DMS153 treated with DMSO at 0.1 percent for 48 hours (cell line): ENCODE data around the gene WASF3.

Source experiments
- DNase-seq: peaks from one replicate; lab custom pipeline; 2025; ENCODE audit not compliant: unreplicated experiment; lab: John Stamatoyannopoulos, UW

WASF3 gene

GRCh38 chr13:26557393-26558073 lies at the start of gene WASF3:
Gene WASF3, plus strand, starts transcription at chr13:26557683. Its CDS starts 84,588 bp downstream, at chr13:26642271.
- peak; percentile 91 for DNase-seq

- DNase-seq: no peak
Measured at GRCh38 chr13:26508885-26509284, 48.6 kb upstream of the WASF3 start.

- no peak for DNase-seq
Measured at GRCh38 chr13:26509491-26509890, 48.0 kb upstream of the WASF3 start.

GRCh38 chr13:26513931-26514330 lies 43.6 kb upstream of the WASF3 start:
- no peak for DNase-seq

GRCh38 chr13:26515721-26516120 lies 41.8 kb upstream of the WASF3 start:
- no peak for DNase-seq

- no peak for DNase-seq
Measured at GRCh38 chr13:26517936-26518335, 39.5 kb upstream of the WASF3 start.

- no peak for DNase-seq
Measured at GRCh38 chr13:26518451-26518959, 39.0 kb upstream of the WASF3 start.

- no peak for DNase-seq
Measured at GRCh38 chr13:26522571-26522970, 34.9 kb upstream of the WASF3 start.

- no peak for DNase-seq
Measured at GRCh38 chr13:26523007-26523406, 34.5 kb upstream of the WASF3 start.

- DNase-seq: no peak
Measured at GRCh38 chr13:26525528-26525927, 32.0 kb upstream of the WASF3 start.

GRCh38 chr13:26526702-26527216 lies 30.7 kb upstream of the WASF3 start:
- DNase-seq: no peak

GRCh38 chr13:26528527-26528926 lies 29.0 kb upstream of the WASF3 start:
- no peak for DNase-seq

- DNase-seq: no peak
Measured at GRCh38 chr13:26529441-26529840, 28.0 kb upstream of the WASF3 start.

- DNase-seq: peak; percentile 27
Measured at GRCh38 chr13:26531742-26532141, 25.7 kb upstream of the WASF3 start.

- DNase-seq: no peak
Measured at GRCh38 chr13:26534036-26534726, 23.3 kb upstream of the WASF3 start.

- peak; percentile 70 for DNase-seq
Measured at GRCh38 chr13:26538363-26539317, 18.8 kb upstream of the WASF3 start.

- no peak for DNase-seq
Measured at GRCh38 chr13:26539738-26540292, 17.7 kb upstream of the WASF3 start.

- DNase-seq: no peak
Measured at GRCh38 chr13:26540334-26540733, 17.1 kb upstream of the WASF3 start.

- no peak for DNase-seq
Measured at GRCh38 chr13:26541041-26541440, 16.4 kb upstream of the WASF3 start.

- no peak for DNase-seq
Measured at GRCh38 chr13:26541678-26542568, 15.6 kb upstream of the WASF3 start.
